GF-D8 (cell line): ENCODE measurements around the gene PLAGL1.
A peak's percentile ranks its signal among the peaks of the same experiment; 100 is the strongest.

Experiments
- DNase-seq: peaks from one replicate; lab custom pipeline; 2025; lab: John Stamatoyannopoulos, UW

Gene PLAGL1

GRCh38 chr6:143965503-143966171, 42.4 kb downstream of the PLAGL1 start:
- DNase-seq: peak; percentile 87

- DNase-seq: peak; percentile 56
These were observed 43.4 kb downstream of the PLAGL1 start for GRCh38 chr6:143964674-143965081.

- DNase-seq: no peak
These were observed 44.7 kb downstream of the PLAGL1 start for GRCh38 chr6:143963158-143963919.

GRCh38 chr6:143961886-143962878, 45.9 kb downstream of the PLAGL1 start:
- DNase-seq: no peak

GRCh38 chr6:143961066-143961465, 47.0 kb downstream of the PLAGL1 start:
- DNase-seq: no peak

GRCh38 chr6:143959927-143960326, 48.1 kb downstream of the PLAGL1 start:
- no peak for DNase-seq

- no peak for DNase-seq
These were observed 49.1 kb downstream of the PLAGL1 start for GRCh38 chr6:143958839-143959399.

- DNase-seq: no peak
These were observed 50.3 kb downstream of the PLAGL1 start for GRCh38 chr6:143957679-143958274.

GRCh38 chr6:143955971-143956370, 52.1 kb downstream of the PLAGL1 start:
- no peak for DNase-seq

- DNase-seq: no peak
These were observed 54.1 kb downstream of the PLAGL1 start for GRCh38 chr6:143953922-143954321.

- no peak for DNase-seq
These were observed 54.9 kb downstream of the PLAGL1 start for GRCh38 chr6:143952947-143953701.

- no peak for DNase-seq
These were observed 55.8 kb downstream of the PLAGL1 start for GRCh38 chr6:143952060-143952778.

GRCh38 chr6:143950875-143951274, 57.2 kb downstream of the PLAGL1 start:
- DNase-seq: no peak

- no peak for DNase-seq
These were observed 58.1 kb downstream of the PLAGL1 start for GRCh38 chr6:143949962-143950361.

GRCh38 chr6:143949535-143949934, 58.5 kb downstream of the PLAGL1 start:
- DNase-seq: no peak

- DNase-seq: no peak
These were observed 59.9 kb downstream of the PLAGL1 start for GRCh38 chr6:143948208-143948607.

- no peak for DNase-seq
These were observed 66.0 kb downstream of the PLAGL1 start for GRCh38 chr6:143941852-143942627.

- DNase-seq: peak; percentile 31
These were observed 68.0 kb downstream of the PLAGL1 start for GRCh38 chr6:143940011-143940597.

GRCh38 chr6:143939364-143939763, 68.7 kb downstream of the PLAGL1 start:
- DNase-seq: no peak
